Kidney (tissue), 14 donors: ENCODE data around the gene ZNF627. TPM values are rescaled to one million over a fixed set of nuclear protein-coding genes. Genes with fewer than 3 reads are reported as not detected.

Experiments used
- DNase-seq, 5 donors: peaks; one replicate each; pipeline ENCODE4 v3.0.0-alpha.2; 2013 to 2020
- FAIRE-seq: peaks from 2 replicates; lab custom pipeline; 2012; peaks lifted over from hg19 to GRCh38; lab: Jason Lieb, UNC
- H3K27ac ChIP-seq, 2 donors: one replicate each; pipeline ENCODE4 v1.7.0; 2013; ENCODE audit warnings: low read depth in 2 of 2, low read length in 2 of 2, inconsistent platforms in 1 of 2
- H3K27me3 ChIP-seq: one replicate; pipeline ENCODE4 v1.7.1; 2013; ENCODE audit warnings: low read length, inconsistent platforms; ENCODE audit not compliant: control insufficient read depth, insufficient read depth
- H3K36me3 ChIP-seq, 3 donors: one replicate each; pipeline versions ENCODE4 v1.7.0 to v1.7.1; 2013; ENCODE audit warnings: low read length in 3 of 3, control low read depth in 1 of 3, inconsistent platforms in 1 of 3; ENCODE audit not compliant: insufficient read depth in 3 of 3, control insufficient read depth in 2 of 3
- H3K4me1 ChIP-seq, 3 donors: one replicate each; pipeline versions ENCODE4 v1.7.0 to v1.7.1; 2013; ENCODE audit warnings: low read length in 3 of 3, inconsistent platforms in 1 of 3, low read depth in 1 of 3; ENCODE audit not compliant: control insufficient read depth in 2 of 3, insufficient read depth in 2 of 3
- H3K4me3 ChIP-seq, 3 donors: one replicate each; pipeline versions ENCODE4 v1.7.0 to v1.8.1; 2013; ENCODE audit warnings: low read length in 3 of 3, control low read depth in 1 of 3, inconsistent platforms in 1 of 3
- H3K9ac ChIP-seq, 3 donors: one replicate each; pipeline versions ENCODE4 v1.7.0 to v1.7.1; 2013; ENCODE audit warnings: low read length in 3 of 3, control low read depth in 1 of 3, inconsistent platforms in 1 of 3
- H3K9me3 ChIP-seq, 3 donors: one replicate each; pipeline versions ENCODE4 v1.7.0 to v1.7.1; 2013; ENCODE audit warnings: low read length in 3 of 3, control low read depth in 1 of 3, inconsistent platforms in 1 of 3; ENCODE audit not compliant: control insufficient read depth in 2 of 3, insufficient read depth in 1 of 3
- CTCF ChIP-seq: IDR thresholded peaks from 3 replicates; pipeline ENCODE4 v1.5.1; 2012; ENCODE audit warnings: mild to moderate bottlenecking, moderate library complexity, borderline replicate concordance; ENCODE audit not compliant: insufficient read depth; ENCODE audit errors: extremely low read depth
- intact Hi-C: fragments of 100-400 bp; cut with DNase I; formaldehyde crosslinking; loops from one replicate; pipeline ENCODE4 v1.11.1; 2022
- polyA plus RNA-seq: library from polyadenylated mRNA; stranded (reverse); fragments of 350-450 nt; fragmentation: Illumina TruSeq; extraction: RNeasy Lipid Tissue Mini Kit (QIAGEN cat#74804); gene quantifications from one replicate; pipeline ENCODE4 v1.2.3, GENCODE V29; 2014; ENCODE audit warnings: low read depth, low replicate concordance; ENCODE audit not compliant: insufficient read depth
- total RNA-seq: library from RNA; stranded (reverse); fragmentation: NEBNext Ultra II Directional; extraction: Animal tissue kit (Norgen Biotek cat#: 25700); gene quantifications from one replicate; pipeline ENCODE4 v1.2.1, GENCODE V29; 2021
- donor health status: control.
- donor health status: control.
- donor health status: control.
- donor health status: control.
- donor health status: control.
- donor health status: DM: yes; HTN: yes; CAD: no.
- donor health status: Normal renal cell carcinoma (clear cell type).

ZNF627 gene
- total and polyA plus RNA-seq, 2 donors from 2014 or later, result 8.4 to 20.8 TPM

GRCh38 chr19:11606484-11606883 lies 9.2 kb downstream of the ZNF627 start:
- no peaks in the 10 kb centered on the region for H3K4me1 ChIP-seq
- H3K9ac ChIP-seq, result no peak overlapping the region
- DNase-seq, result no peak
- FAIRE-seq, result no peak
- H3K4me3 ChIP-seq, result no peak overlapping the region
- intact Hi-C loops, result no loop called here
- TF ChIP-seq CTCF, result no peak
- H3K36me3 ChIP-seq, result no peaks in the 10 kb centered on the region
- no peak overlapping the region for H3K27ac ChIP-seq
- H3K27me3 ChIP-seq, result no peaks in the 10 kb centered on the region
- H3K9me3 ChIP-seq, result no peaks in the 10 kb centered on the region

GRCh38 chr19:11611730-11612129 lies 14.4 kb downstream of the ZNF627 start:
- FAIRE-seq (no peak), DNase-seq (no peak)
- intact Hi-C loops, result no loop called here
- H3K4me1 ChIP-seq, result no peaks in the 10 kb centered on the region
- H3K9me3 ChIP-seq, result peaks cover 2 to 4% (median 2%) of the 10 kb centered on the region in 3 donors
- no peaks in the 10 kb centered on the region for H3K27me3 ChIP-seq
- peaks cover 2 to 9% (median 6%) of the 10 kb centered on the region in 3 donors for H3K36me3 ChIP-seq
- no peak for TF ChIP-seq CTCF
- no peak overlapping the region for H3K27ac ChIP-seq
- H3K9ac ChIP-seq, result no peak overlapping the region
- H3K4me3 ChIP-seq, result no peak overlapping the region

- H3K9me3 ChIP-seq, result peaks cover 12 to 15% (median 14%) of the 10 kb centered on the region in 3 donors
- no peak for TF ChIP-seq CTCF
- intact Hi-C loops, result no loop called here
- DNase-seq (no peak), FAIRE-seq (no peak)
- no peak overlapping the region for H3K4me3 ChIP-seq
- peaks cover 14 to 20% (median 18%) of the 10 kb centered on the region in 3 donors for H3K36me3 ChIP-seq
- no peaks in the 10 kb centered on the region for H3K4me1 ChIP-seq
- H3K9ac ChIP-seq, result no peak overlapping the region
- H3K27ac ChIP-seq, result no peak overlapping the region
- no peaks in the 10 kb centered on the region for H3K27me3 ChIP-seq
These were observed 15.7 kb downstream of the ZNF627 start for GRCh38 chr19:11612816-11613511.
